Uterus (tissue), 4 donors: ENCODE measurements around the gene ZFP2. TPM values are rescaled to one million over a fixed set of nuclear protein-coding genes. Genes with fewer than 3 reads are reported as not detected.

Source experiments
- DNase-seq, 2 donors: peaks; one replicate each; pipeline ENCODE4 v3.0.0-alpha.2; 2019 to 2020
- H3K27ac ChIP-seq, 2 donors: fragments of 200-600 bp; sonication (generic); 1 replicate in 1 of 2; 2 replicates in 1 of 2; pipeline ENCODE4 v1.5.1; 2016 to 2018
- H3K27me3 ChIP-seq, 2 donors: fragments of 200-600 bp; sonication (generic); one replicate each; pipeline ENCODE4 v1.5.1; 2018 to 2019; ENCODE audit warnings: control low read depth in 1 of 2
- H3K36me3 ChIP-seq, 2 donors: fragments of 200-600 bp; sonication (generic); one replicate each; pipeline ENCODE4 v1.5.1; 2019; ENCODE audit warnings: control low read depth in 1 of 2
- H3K4me1 ChIP-seq, 2 donors: fragments of 200-600 bp; sonication (generic); one replicate each; pipeline ENCODE4 v1.5.1; 2018 to 2019; ENCODE audit warnings: control low read depth in 1 of 2
- H3K4me3 ChIP-seq, 2 donors: fragments of 200-600 bp; sonication (generic); 1 replicate in 1 of 2; 2 replicates in 1 of 2; pipeline ENCODE4 v1.5.1; 2018 to 2019; ENCODE audit warnings: mild to moderate bottlenecking in 1 of 2
- H3K9me3 ChIP-seq, 2 donors: fragments of 200-600 bp; sonication (generic); one replicate each; pipeline ENCODE4 v1.5.1; 2019; ENCODE audit warnings: control low read depth in 1 of 2
- CTCF ChIP-seq, 4 experiments: fragments of 200-600 bp in 2 of 4; fragments of 450-650 bp in 2 of 4; sonication (generic) in 2 of 4; IDR thresholded peaks; one replicate each; pipeline ENCODE4 v1.5.1; 2016 to 2019; ENCODE audit warnings: antibody characterized with exemption in 4 of 4, mild to moderate bottlenecking in 2 of 4, moderate library complexity in 1 of 4
- POLR2A ChIP-seq, 2 donors: fragments of 450-650 bp; IDR thresholded peaks; one replicate each; pipeline ENCODE4 v1.6.1; 2016; ENCODE audit warnings: antibody characterized with exemption in 2 of 2, mild to moderate bottlenecking in 1 of 2, moderate library complexity in 1 of 2
- intact Hi-C: fragments of 100-400 bp; cut with DNase I; formaldehyde crosslinking; loops from one replicate; pipeline ENCODE4 v1.15.1; 2023; ENCODE audit warnings: low total_unique reads
- total RNA-seq, 4 donors: library from RNA; depleted of rRNA in 3 of 4; stranded (reverse); fragments of >200 nt in 3 of 4; gene quantifications; one replicate each; pipeline versions ENCODE4 v1.1.0 to v1.2.4, GENCODE V29; 2014 to 2023
- donor health status: DM: yes; HTN: yes; CAD: no.

Gene ZFP2
- 1 to 10 TPM in 3 of 4 donors, under 1 TPM in 1; 0.26 to 8.4 (median 3.7) TPM for total RNA-seq

GRCh38 chr5:178895615-178896571 is at the start of gene ZFP2:
Gene ZFP2, plus strand, starts transcription at chr5:178895913. Its CDS starts 35,401 bp downstream, at chr5:178931314.
- Histone ChIP-seq H3K27me3 (no peaks in the 10 kb centered on the region), H3K9me3 (no peaks in the 10 kb centered on the region), H3K27ac (peak within 1 kb of the TSS; percentile 80 to 83), H3K36me3 (no peaks in the 10 kb centered on the region), H3K4me3 (peak within 1 kb of the TSS; percentile 72 to 73), H3K4me1 (no peaks in the 10 kb centered on the region)
- TF ChIP-seq CTCF (IDR thresholded peaks at IDR 0.05) (no peak), POLR2A (IDR thresholded peaks at IDR 0.05) (peak in 1 of 2 donors; percentile 12)
- intact Hi-C loops = no loop called here
- peak; percentile 40 to 54 for DNase-seq

- no peaks in the 10 kb centered on the region for H3K36me3 ChIP-seq
- no peak overlapping the region for H3K27ac ChIP-seq
- no peak overlapping the region for H3K4me3 ChIP-seq
- no peaks in the 10 kb centered on the region for H3K9me3 ChIP-seq
- H3K27me3 ChIP-seq = no peaks in the 10 kb centered on the region
- no peak for DNase-seq
- no peaks in the 10 kb centered on the region for H3K4me1 ChIP-seq
- intact Hi-C loops = no loop called here
- TF ChIP-seq POLR2A (IDR thresholded peaks at IDR 0.05) (no peak), CTCF (IDR thresholded peaks at IDR 0.05) (no peak)
Observed at GRCh38 chr5:178849316-178849715, 46.4 kb upstream of the ZFP2 start.

- Histone ChIP-seq H3K4me3 (no peak overlapping the region), H3K27ac (no peak overlapping the region), H3K9me3 (no peaks in the 10 kb centered on the region), H3K27me3 (no peaks in the 10 kb centered on the region), H3K36me3 (no peaks in the 10 kb centered on the region), H3K4me1 (no peaks in the 10 kb centered on the region)
- intact Hi-C loops = loop anchor here (10.0 kb wide), 1 partner anchor 117 kb away; the partner anchor contains the start of gene ZNF354A
- no peak for DNase-seq
- TF ChIP-seq POLR2A (IDR thresholded peaks at IDR 0.05) (no peak), CTCF (IDR thresholded peaks at IDR 0.05) (no peak)
Observed at GRCh38 chr5:178851951-178852350, 43.8 kb upstream of the ZFP2 start.

GRCh38 chr5:178854284-178854683 is 41.4 kb upstream of the ZFP2 start:
- Histone ChIP-seq H3K4me1 (no peaks in the 10 kb centered on the region), H3K27ac (no peak overlapping the region), H3K4me3 (no peak overlapping the region), H3K9me3 (no peaks in the 10 kb centered on the region), H3K27me3 (no peaks in the 10 kb centered on the region), H3K36me3 (no peaks in the 10 kb centered on the region)
- DNase-seq = no peak
- TF ChIP-seq POLR2A (IDR thresholded peaks at IDR 0.05) (no peak), CTCF (IDR thresholded peaks at IDR 0.05) (no peak)
- intact Hi-C loops = loop anchor here (10.0 kb wide), 1 partner anchor 119 kb away; the partner anchor contains the start of gene ZNF354A
